Effector memory CD8-positive, alpha-beta T cell (primary cell): Measurements from ENCODE around the gene TMC2.
A peak's percentile ranks its signal among the peaks of the same experiment; 100 is the strongest.
"Not testable (repeated sequence)": the region's sequence is repeated elsewhere in the genome, so short reads cannot be mapped to it uniquely, and the experiment has no call there.

Source experiments
- ATAC-seq: fragments of 150-1000 bp; cut with Tn5 transposase; replicated peaks from 2 replicates; pipeline ENCODE4 v1.10.0; 2021; ENCODE audit warnings: mild to moderate bottlenecking, moderate library complexity
- DNase-seq, 3 experiments: peaks; one replicate each; pipeline ENCODE4 v3.0.0; 2021
- H3K27ac Mint-ChIP-seq, 2 donors: one replicate each; pipeline ENCODE4 v1.8.0; 2022; ENCODE audit warnings: mild to moderate bottlenecking in 2 of 2, mixed read lengths in 2 of 2, moderate library complexity in 2 of 2
- H3K27me3 Mint-ChIP-seq, 2 donors: one replicate each; pipeline ENCODE4 v1.8.0; 2022; ENCODE audit warnings: mixed read lengths in 2 of 2
- H3K36me3 Mint-ChIP-seq: one replicate; pipeline ENCODE4 v1.8.0; 2022; ENCODE audit warnings: mild to moderate bottlenecking, moderate library complexity, mixed read lengths; ENCODE audit not compliant: insufficient read depth
- H3K4me1 Mint-ChIP-seq, 2 donors: one replicate each; pipeline ENCODE4 v1.8.0; 2022; ENCODE audit warnings: low read depth in 2 of 2, mixed read lengths in 2 of 2
- H3K4me3 Mint-ChIP-seq, 2 donors: one replicate each; pipeline ENCODE4 v1.8.0; 2022; ENCODE audit warnings: mild to moderate bottlenecking in 2 of 2, mixed read lengths in 2 of 2, moderate library complexity in 2 of 2
- H3K9me3 Mint-ChIP-seq, 2 donors: one replicate each; pipeline ENCODE4 v1.8.0; 2022; ENCODE audit warnings: mixed read lengths in 2 of 2
- total RNA-seq, 9 experiments: gene quantifications; one replicate each; lab custom pipeline; 2026; lab: John Stamatoyannopoulos, UW

Gene TMC2
- 0 to 0.13 (median 0) reads per million in 9 experiments for total RNA-seq

GRCh38 chr20:2536560-2536986 lies at the start of gene TMC2:
TMC2 (plus strand) TSS chr20:2536573; CDS start chr20:2536622, 49 bp downstream.
- ATAC-seq: no peak
- H3K27ac Mint-ChIP-seq: no peak within 1 kb of the TSS
- H3K27me3 Mint-ChIP-seq: peaks cover 40 to 73% of the 10 kb centered on the region in 2 donors
- no peak for DNase-seq
- no peaks in the 10 kb centered on the region for H3K9me3 Mint-ChIP-seq
- H3K36me3 Mint-ChIP-seq: no peaks in the 10 kb centered on the region
- no peak within 1 kb of the TSS for H3K4me3 Mint-ChIP-seq
- H3K4me1 Mint-ChIP-seq: no peaks in the 10 kb centered on the region

- H3K4me1 Mint-ChIP-seq: peaks cover 6 to 13% of the 10 kb centered on the region in 2 donors
- DNase-seq, H3K27me3 Mint-ChIP-seq: not testable (repeated sequence)
These were observed 33.5 kb upstream of the TMC2 start for GRCh38 chr20:2502808-2503384.

GRCh38 chr20:2504803-2505202 lies 31.6 kb upstream of the TMC2 start:
- H3K4me3 Mint-ChIP-seq, ATAC-seq, H3K27me3 Mint-ChIP-seq, DNase-seq, H3K9me3 Mint-ChIP-seq, H3K27ac Mint-ChIP-seq, H3K36me3 Mint-ChIP-seq: not testable (repeated sequence)
- peaks cover 18 to 27% of the 10 kb centered on the region in 2 donors for H3K4me1 Mint-ChIP-seq

More at GRCh38 chr20:2502808-2503384, 33.5 kb upstream of the TMC2 start:
- H3K4me3 Mint-ChIP-seq, H3K9me3 Mint-ChIP-seq, H3K36me3 Mint-ChIP-seq, ATAC-seq: not testable (repeated sequence)
- H3K27ac Mint-ChIP-seq: peak overlapping the region in 1 of 2 donors; percentile 41

GRCh38 chr20:2506426-2506825 lies 29.9 kb upstream of the TMC2 start:
- not testable (repeated sequence) for H3K27ac Mint-ChIP-seq, ATAC-seq

GRCh38 chr20:2507464-2507863 lies 28.9 kb upstream of the TMC2 start:
- H3K4me1 Mint-ChIP-seq: peaks cover 18 to 22% of the 10 kb centered on the region in 2 donors
- no peak for DNase-seq
- peak overlapping the region; percentile 98 to 99 for H3K4me3 Mint-ChIP-seq
- H3K36me3 Mint-ChIP-seq: peaks cover 4% of the 10 kb centered on the region
- H3K9me3 Mint-ChIP-seq: no peaks in the 10 kb centered on the region
- H3K27me3 Mint-ChIP-seq: peaks cover 10 to 14% of the 10 kb centered on the region in 2 donors
- H3K27ac Mint-ChIP-seq: no peak overlapping the region
- ATAC-seq: no peak

More at GRCh38 chr20:2506426-2506825, 29.9 kb upstream of the TMC2 start:
- DNase-seq, H3K36me3 Mint-ChIP-seq, H3K9me3 Mint-ChIP-seq, H3K4me3 Mint-ChIP-seq: not testable (repeated sequence)
- Mint-ChIP-seq H3K4me1 (peaks cover 18 to 22% of the 10 kb centered on the region in 2 donors), H3K27me3 (peaks cover 8 to 10% of the 10 kb centered on the region in 2 donors)

- H3K4me3 Mint-ChIP-seq: peak overlapping the region; percentile 98 to 99
- H3K4me1 Mint-ChIP-seq: peaks cover 16 to 22% of the 10 kb centered on the region in 2 donors
- DNase-seq (no peak), ATAC-seq (peak; percentile 7)
- H3K27ac Mint-ChIP-seq: peak overlapping the region; percentile 93 to 94
- no peaks in the 10 kb centered on the region for H3K9me3 Mint-ChIP-seq
- peaks cover 10 to 14% of the 10 kb centered on the region in 2 donors for H3K27me3 Mint-ChIP-seq
- H3K36me3 Mint-ChIP-seq: peaks cover 4% of the 10 kb centered on the region
These were observed 28.3 kb upstream of the TMC2 start for GRCh38 chr20:2507875-2508630.

GRCh38 chr20:2508631-2509467 lies 27.5 kb upstream of the TMC2 start, which contains the start of gene ZNF343:
ZNF343 (minus strand) TSS chr20:2508915; CDS start chr20:2493895, 15,020 bp downstream.
- H3K27ac Mint-ChIP-seq: peak within 1 kb of the TSS; percentile 93 to 94
- peak within 1 kb of the TSS; percentile 98 to 99 for H3K4me3 Mint-ChIP-seq
- no peaks in the 10 kb centered on the region for H3K9me3 Mint-ChIP-seq
- peak; percentile 97 for ATAC-seq
- DNase-seq: peak; percentile 69 to 82 (median 73)
- peaks cover 10 to 17% of the 10 kb centered on the region in 2 donors for H3K27me3 Mint-ChIP-seq
- peaks cover 14 to 18% of the 10 kb centered on the region in 2 donors for H3K4me1 Mint-ChIP-seq
- H3K36me3 Mint-ChIP-seq: peaks cover 4% of the 10 kb centered on the region

GRCh38 chr20:2509468-2509781 lies 26.9 kb upstream of the TMC2 start:
- Mint-ChIP-seq H3K4me3 (peak overlapping the region; percentile 98 to 99), H3K36me3 (peaks cover 4% of the 10 kb centered on the region), H3K4me1 (peaks cover 14 to 18% of the 10 kb centered on the region in 2 donors), H3K27me3 (peaks cover 10 to 19% of the 10 kb centered on the region in 2 donors), H3K9me3 (no peaks in the 10 kb centered on the region), H3K27ac (peak overlapping the region in 1 of 2 donors; percentile 93)
- no peak for DNase-seq
- no peak for ATAC-seq

- Mint-ChIP-seq H3K9me3 (no peaks in the 10 kb centered on the region), H3K36me3 (peaks cover 4% of the 10 kb centered on the region), H3K4me3 (peak overlapping the region in 1 of 2 donors; percentile 6), H3K27ac (no peak overlapping the region), H3K4me1 (peaks cover 14 to 16% of the 10 kb centered on the region in 2 donors), H3K27me3 (peaks cover 10 to 19% of the 10 kb centered on the region in 2 donors)
- DNase-seq (no peak), ATAC-seq (no peak)
These were observed 26.6 kb upstream of the TMC2 start for GRCh38 chr20:2509794-2510193.

GRCh38 chr20:2515203-2515602 lies 21.2 kb upstream of the TMC2 start:
- no peaks in the 10 kb centered on the region for H3K9me3 Mint-ChIP-seq
- no peak overlapping the region for H3K4me3 Mint-ChIP-seq
- H3K27ac Mint-ChIP-seq: no peak overlapping the region
- no peaks in the 10 kb centered on the region for H3K4me1 Mint-ChIP-seq
- peaks cover 9 to 19% of the 10 kb centered on the region in 2 donors for H3K27me3 Mint-ChIP-seq
- no peaks in the 10 kb centered on the region for H3K36me3 Mint-ChIP-seq
- no peak for DNase-seq
- no peak for ATAC-seq

GRCh38 chr20:2516399-2516798 lies 20.0 kb upstream of the TMC2 start:
- Mint-ChIP-seq H3K4me1 (peaks cover 0 to under 1% of the 10 kb centered on the region in 2 donors), H3K36me3 (no peaks in the 10 kb centered on the region), H3K9me3 (no peaks in the 10 kb centered on the region), H3K27ac (no peak overlapping the region), H3K4me3 (no peak overlapping the region), H3K27me3 (peaks cover 0 to 11% of the 10 kb centered on the region in 2 donors)
- no peak for DNase-seq
- no peak for ATAC-seq

GRCh38 chr20:2518096-2518495 lies 18.3 kb upstream of the TMC2 start:
- DNase-seq: no peak
- no peaks in the 10 kb centered on the region for H3K9me3 Mint-ChIP-seq
- H3K27me3 Mint-ChIP-seq: peaks cover 0 to 5% of the 10 kb centered on the region in 2 donors
- no peak overlapping the region for H3K4me3 Mint-ChIP-seq
- H3K4me1 Mint-ChIP-seq: peaks cover 0 to 2% of the 10 kb centered on the region in 2 donors
- H3K36me3 Mint-ChIP-seq: no peaks in the 10 kb centered on the region
- ATAC-seq: no peak
- H3K27ac Mint-ChIP-seq: no peak overlapping the region

- Mint-ChIP-seq H3K4me3 (no peak overlapping the region), H3K27ac (no peak overlapping the region), H3K36me3 (no peaks in the 10 kb centered on the region), H3K27me3 (peaks cover 0 to 5% of the 10 kb centered on the region in 2 donors), H3K9me3 (no peaks in the 10 kb centered on the region), H3K4me1 (peaks cover 0 to 2% of the 10 kb centered on the region in 2 donors)
- DNase-seq: no peak
- no peak for ATAC-seq
These were observed 17.8 kb upstream of the TMC2 start for GRCh38 chr20:2518558-2518957.
